Measurements from ENCODE around the gene HGS.

GRCh38 chr17:81641825-81642489 lies 41.9 kb upstream of the HGS start:
- TF ChIP-seq CTCF (IDR thresholded peaks at IDR 0.05; ENCODE audit: poor library complexity) (no peak), EZH2 (IDR thresholded peaks at IDR 0.05; ENCODE audit: borderline replicate concordance) (no peak), EZH2phosphoT487 (IDR thresholded peaks at IDR 0.05; ENCODE audit: low read depth, severe bottlenecking, unreplicated experiment) (no peak)
